NCI-H1694 (cell line): ENCODE results near the gene ANO7.

Experiments used
- DNase-seq: peaks from one replicate; lab custom pipeline; 2025; lab: John Stamatoyannopoulos, UW

ANO7 gene, protein sequence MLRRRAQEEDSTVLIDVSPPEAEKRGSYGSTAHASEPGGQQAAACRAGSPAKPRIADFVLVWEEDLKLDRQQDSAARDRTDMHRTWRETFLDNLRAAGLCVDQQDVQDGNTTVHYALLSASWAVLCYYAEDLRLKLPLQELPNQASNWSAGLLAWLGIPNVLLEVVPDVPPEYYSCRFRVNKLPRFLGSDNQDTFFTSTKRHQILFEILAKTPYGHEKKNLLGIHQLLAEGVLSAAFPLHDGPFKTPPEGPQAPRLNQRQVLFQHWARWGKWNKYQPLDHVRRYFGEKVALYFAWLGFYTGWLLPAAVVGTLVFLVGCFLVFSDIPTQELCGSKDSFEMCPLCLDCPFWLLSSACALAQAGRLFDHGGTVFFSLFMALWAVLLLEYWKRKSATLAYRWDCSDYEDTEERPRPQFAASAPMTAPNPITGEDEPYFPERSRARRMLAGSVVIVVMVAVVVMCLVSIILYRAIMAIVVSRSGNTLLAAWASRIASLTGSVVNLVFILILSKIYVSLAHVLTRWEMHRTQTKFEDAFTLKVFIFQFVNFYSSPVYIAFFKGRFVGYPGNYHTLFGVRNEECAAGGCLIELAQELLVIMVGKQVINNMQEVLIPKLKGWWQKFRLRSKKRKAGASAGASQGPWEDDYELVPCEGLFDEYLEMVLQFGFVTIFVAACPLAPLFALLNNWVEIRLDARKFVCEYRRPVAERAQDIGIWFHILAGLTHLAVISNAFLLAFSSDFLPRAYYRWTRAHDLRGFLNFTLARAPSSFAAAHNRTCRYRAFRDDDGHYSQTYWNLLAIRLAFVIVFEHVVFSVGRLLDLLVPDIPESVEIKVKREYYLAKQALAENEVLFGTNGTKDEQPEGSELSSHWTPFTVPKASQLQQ

DNA sequence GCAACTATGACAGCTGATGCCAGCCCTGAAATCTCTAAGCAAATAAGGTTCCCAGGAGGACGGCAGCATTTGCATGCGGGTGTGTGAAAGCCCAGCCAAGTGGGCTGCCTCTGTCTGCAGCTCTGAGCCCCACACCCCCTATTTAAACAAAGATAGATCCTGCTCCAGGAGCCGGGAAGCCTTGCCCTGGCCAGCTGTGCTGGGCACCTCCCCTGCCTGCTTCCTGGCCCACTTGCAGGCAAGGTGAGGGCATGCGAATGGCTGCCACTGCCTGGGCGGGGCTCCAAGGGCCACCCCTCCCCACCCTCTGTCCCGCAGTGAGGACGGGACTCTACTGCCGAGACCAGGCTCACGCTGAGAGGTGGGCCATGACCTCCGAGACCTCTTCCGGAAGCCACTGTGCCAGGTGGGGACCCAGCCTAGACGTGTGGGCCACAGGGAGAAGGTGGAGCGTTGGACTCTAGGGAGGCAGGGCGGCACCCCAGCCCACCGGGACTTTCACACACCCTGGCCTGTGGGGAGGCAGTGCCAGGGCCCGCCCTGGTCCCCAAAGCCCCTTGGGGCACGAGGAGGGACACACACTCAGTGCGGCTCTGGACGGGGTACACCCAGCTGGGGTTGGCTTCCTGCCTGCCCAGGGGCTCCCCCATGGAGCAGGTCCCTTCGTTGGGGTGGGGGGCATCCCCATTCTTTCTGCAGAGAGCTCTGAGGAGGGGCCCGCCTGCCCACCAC is at the start of gene ANO7:
ANO7 (plus strand) TSS at position 317 of the 732 bp plus-strand sequence. CDS start 1,387 bp downstream, outside the sequence.
- no peak for DNase-seq

DNA sequence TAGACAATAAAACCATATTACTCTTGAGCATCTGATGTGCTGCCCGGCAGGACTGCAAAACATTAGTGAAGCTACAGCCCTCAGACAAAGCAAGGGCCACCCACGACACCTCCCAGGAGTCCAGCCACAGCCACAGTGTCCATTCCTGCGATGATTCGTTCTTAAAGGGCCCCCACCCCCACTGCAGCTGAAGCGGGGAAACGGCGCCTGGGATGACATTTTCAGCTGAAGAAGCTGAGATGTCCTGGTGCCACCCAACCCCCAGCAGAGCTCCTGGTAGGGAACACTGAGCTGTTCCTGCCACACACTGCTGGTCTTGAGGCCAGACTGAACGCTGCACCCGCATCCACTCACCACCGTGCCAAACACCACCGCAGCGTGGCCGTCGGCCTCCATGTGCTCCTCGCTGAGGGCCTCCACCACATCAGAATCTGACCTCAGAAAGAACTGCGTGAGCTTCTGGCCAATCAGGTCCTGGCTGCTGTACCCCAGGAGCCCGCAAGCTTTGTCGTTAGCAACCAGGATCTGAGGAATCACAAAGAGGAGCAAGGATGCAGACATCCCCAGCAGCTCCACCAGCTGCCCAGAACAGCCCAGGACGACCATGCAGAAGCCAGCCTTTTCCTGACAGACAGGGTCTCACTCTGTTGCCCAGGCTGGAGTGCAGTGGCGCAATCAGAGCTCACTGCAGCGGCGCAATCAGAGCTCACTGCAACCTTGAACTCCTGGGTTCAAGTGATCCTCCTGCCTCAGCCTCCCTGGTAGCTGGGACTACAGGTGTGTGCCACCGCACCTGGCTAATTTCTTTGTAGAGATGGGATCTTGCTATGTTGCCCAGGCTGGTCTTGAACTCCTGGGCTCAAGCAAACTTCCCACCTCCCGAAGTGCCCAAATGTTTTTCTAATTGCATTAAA is 48.7 kb upstream of the ANO7 start:
- DNase-seq, result no peak

- no peak for DNase-seq
These were observed 48.0 kb upstream of the ANO7 start for GRCh38 chr2:241140445-241140840.

DNA sequence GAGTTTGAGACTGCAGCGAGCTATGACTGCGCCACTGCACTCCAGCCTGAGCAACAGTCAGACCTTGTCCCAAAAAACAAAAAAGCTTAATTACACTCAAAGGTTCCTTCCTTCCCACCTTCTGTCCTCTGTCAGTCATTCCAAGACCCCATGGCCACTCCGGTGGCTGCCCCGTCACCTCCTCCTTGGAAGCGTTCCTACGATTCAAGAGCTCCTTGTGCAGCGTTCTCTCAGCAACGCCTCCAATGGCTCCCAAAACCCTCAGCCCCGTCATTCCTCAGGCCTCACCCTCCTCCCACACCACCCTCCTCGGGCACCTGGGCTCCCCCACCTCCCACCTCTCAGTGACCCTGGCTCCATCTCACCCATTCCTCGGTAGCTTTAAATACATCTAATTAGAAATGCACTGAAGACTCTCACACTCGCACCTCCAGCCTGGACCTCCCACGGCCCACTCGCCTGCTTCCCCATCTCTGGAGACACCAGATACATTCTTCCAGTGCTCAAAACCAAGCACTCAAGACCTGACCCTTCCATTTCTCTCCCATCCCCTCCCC is 47.2 kb upstream of the ANO7 start:
- DNase-seq, result no peak

- no peak for DNase-seq
These were observed 46.4 kb upstream of the ANO7 start for GRCh38 chr2:241142063-241142462.

DNA sequence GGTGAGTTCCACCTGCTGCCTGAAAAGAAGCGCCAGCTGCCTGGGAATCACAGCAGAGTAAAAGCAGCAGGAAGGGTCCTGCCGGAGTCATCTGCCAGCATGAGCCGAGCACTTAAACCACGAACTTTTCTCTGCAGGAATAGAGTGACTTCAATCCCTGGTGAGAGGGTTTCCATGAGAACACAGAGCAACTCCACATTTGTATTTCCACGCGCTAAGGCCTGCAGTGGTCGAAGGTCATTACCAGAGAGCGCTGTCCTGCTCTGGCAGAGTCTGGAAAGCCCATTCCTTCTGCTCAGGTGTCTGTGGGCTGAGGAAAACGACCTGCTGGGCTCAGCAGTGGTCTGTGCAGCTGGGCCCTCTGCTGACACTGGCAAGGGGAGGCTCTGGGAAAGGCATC is 45.9 kb upstream of the ANO7 start:
- no peak for DNase-seq

DNA sequence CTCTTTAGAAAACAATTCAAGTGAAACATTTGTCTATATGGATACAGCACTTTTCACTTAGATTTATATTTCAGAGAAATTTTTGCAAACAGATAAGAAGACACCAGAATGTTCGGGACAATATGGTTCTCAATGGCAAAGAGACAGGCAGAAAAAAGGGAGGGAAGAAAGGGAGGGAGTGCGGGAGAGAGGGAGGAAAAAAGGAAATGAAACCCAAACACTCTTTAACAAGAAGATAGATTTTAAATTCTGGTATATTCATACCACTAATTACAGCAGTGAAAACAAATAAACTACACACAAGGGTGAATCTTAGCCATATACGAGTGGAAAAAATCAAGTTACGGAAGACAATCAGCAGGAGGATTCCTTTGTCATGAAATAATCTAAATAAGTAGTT is 42.2 kb upstream of the ANO7 start:
- DNase-seq, result no peak

DNA sequence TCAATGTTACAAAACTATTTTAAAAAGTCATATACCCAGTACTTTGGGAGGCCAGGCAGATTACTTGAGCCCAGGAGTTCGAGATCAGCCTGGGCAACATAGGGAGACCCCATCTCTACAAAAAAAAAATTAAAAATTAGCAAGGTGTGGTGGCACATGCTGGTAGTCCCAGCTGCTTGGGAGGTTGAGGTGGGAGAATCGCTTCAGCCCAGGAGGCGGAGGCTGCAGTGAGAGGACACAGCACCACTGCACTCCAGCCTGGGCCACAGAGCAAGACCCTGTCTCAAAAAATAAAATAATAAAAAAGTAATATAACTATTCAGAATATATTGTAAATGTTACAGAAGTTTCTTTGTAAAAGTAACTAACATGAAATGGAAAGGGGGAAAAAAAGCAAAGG is 41.1 kb upstream of the ANO7 start:
- no peak for DNase-seq

DNA sequence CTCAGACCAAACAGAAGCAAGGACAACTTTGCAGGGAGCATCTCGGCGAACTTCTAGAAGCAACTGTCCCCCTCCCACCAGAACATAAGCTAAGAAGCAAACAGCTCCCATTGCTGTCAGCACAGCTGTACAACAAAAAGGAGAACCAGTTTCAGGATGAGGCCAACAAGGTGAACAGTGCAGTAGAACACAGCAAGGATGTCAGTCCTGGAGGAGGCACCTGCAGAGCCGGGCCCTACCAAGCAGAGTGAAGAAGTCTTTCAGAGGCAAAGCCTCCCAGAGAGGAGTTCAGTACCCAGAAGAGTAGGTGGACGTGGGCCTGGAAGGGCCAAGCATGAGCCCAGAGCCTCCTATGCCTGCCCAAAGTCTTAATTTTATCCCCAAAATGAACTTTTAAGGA is 40.2 kb upstream of the ANO7 start:
- DNase-seq, result no peak

- DNase-seq, result peak; percentile 95
These were observed 39.4 kb upstream of the ANO7 start, which contains the start of gene PASK for GRCh38 chr2:241148891-241149674. Gene PASK, minus strand, starts transcription at chr2:241149472. Its CDS starts 6,440 bp downstream, at chr2:241143032.

- no peak for DNase-seq
These were observed 38.9 kb upstream of the ANO7 start for GRCh38 chr2:241149675-241149924.

DNA sequence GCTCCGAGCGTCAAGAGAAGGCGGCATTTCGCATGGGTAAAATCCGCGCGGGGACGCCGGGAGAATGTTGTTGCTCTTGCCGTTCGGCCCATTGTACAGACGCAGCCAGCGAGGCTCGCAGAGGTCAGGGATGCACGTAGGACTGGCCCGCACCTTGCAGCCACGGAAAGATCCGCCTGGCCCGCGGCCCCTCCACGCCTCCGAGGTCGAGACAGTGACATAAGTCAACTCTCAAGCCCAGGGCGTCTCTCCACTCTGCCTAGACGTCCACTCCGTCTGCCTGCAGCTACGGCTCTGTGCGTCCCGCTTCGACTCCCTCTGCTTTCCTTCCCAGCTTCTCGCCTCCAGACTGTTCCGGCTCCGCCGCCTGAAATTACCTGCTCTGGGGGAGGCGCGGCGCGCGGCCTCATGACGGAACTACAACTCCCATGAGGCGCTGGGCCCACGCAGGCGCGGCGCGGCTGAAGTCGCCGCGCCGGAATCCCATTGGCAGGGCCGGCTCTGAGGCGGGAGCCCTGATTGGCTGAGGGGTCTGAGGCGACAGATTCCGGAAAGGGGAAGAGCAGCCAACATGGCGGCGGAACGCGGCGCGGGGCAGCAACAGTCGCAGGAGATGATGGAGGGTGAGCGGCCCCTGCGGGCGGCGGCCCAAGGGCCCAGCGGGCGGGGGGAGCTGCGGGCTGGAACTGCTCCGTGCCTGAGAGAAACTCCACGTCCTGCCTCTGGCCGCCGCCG is 38.4 kb upstream of the ANO7 start, which contains the start of gene PPP1R7:
PPP1R7 (plus strand) TSS at position 543 of the 735 bp plus-strand sequence; CDS start at position 572, 29 bp downstream.
- peak; percentile 89 for DNase-seq

DNA sequence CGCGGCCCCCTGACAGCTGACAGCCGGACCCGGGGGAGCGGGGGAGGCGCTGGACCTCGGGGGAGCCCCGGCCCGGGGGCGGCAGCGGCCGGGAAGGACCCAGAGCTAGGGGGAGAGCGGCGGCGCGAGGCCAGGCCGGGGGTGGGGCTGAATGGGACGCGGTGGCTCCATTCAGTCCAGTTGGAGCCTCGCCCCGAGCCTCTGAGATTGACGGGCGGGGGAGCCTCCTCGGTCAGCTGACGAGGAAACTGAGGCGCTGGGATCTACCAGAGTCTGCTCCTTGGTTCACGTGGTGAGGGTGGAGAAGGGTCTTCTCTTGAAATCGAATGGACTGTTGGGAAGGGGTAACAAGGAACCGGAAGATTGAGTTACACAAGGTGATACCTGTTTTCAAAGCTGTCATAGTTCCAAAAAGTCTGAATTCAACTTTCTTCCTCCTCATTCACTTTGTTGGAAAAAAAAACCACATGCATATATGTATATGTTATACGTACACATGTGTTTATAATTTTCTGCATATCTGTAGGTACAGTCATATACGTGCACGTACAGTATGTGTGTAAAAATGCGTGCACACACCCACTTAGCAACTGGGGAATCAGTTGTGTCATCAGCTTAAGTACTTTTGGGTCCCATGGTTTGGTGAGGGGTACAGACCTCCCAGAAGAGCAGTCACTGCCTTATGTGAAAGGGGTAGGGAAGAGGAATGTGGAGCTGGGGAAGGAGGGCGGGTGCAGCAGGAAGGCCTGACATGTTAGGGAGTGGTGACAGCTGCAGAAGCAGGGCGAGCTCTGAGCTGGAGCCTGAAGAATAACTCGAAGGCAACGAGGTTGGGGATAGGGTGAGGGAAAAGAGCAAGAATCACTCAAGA is 37.6 kb upstream of the ANO7 start:
- no peak for DNase-seq

- DNase-seq, result no peak
These were observed 36.4 kb upstream of the ANO7 start for GRCh38 chr2:241151934-241152660.

DNA sequence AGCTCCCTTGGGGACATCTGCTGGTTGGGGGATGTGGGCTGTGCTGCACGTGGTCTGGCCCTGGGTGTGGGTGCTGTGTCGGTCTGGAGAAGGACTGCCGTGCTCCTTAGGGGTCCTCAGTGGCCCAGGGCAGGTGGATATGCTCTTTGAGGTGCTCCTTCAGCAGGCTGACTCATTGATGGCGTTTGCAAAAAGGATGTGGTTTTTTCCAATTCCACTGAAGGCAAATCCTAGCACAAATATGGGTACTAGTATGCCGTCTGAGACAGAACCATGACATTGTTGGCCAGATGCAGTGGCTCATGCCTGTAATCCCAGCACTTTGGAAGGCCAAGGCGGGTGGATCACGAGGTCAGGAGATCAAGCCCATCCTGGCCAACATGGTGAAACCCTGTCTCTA is 34.9 kb upstream of the ANO7 start:
- DNase-seq, result no peak

- no peak for DNase-seq
These were observed 33.6 kb upstream of the ANO7 start for GRCh38 chr2:241154915-241155314.

GRCh38 chr2:241155936-241156335 is 32.5 kb upstream of the ANO7 start:
- DNase-seq, result no peak

DNA sequence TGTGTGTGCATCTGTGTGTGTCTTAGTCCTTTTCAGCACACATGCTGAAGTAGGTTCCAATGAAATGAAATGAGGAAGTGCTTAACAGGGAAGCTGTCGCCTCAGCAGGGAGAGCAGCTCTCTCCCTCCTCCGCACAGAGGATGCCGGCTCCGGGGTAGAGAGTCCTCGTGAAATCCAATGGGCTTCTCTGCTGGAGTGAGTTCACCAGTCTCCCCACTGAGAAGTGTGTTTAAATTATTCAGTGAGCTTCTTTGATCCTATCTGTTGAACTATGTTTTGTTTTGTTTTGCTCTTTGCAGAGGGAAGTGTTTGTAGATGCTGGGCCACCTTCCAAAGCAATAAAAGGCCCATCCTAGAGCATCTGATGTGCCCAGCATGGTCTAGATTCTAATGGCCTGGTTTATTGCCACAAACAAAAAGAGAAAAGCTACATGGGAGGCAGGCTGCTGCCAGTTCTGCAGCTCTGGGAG is 31.5 kb upstream of the ANO7 start:
- no peak for DNase-seq
